Measurements from ENCODE around the gene BEX3. TPM values are rescaled to one million over a fixed set of nuclear protein-coding genes. Genes with fewer than 3 reads are reported as not detected.

The BEX3 gene
- total and polyA plus RNA-seq, 7 donors = 39.1 to 150 (median 125) TPM

DNA sequence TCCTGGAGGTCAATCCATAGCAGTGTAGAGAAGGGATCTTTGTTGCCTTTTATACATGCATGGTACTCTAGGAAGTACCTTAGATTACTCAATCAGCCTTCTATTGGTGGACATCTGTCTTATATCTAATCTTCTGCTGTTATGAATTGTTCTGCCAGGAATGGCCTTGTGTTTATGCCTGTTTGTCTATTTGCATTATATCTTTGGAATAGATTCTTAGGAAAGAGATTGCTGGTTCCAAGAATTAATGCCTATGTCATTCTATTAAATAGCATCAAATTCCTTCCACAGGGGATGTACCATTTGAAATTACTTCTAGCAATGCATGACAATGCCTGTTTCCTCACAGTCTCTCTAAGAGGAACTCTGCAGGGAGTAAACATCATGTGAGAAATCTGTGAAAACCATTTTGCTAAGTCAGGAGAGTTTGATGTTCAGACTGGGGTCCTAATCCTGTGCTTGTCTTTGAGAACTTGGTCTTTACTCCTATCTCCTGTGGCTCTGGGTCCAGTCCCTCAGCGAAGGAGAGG, 42.5 kb downstream of the BEX3 start:
- Histone ChIP-seq H3K4me3 (no peak overlapping the region), H3K9me3 (no peaks in the 10 kb centered on the region), H3K36me3 (no peaks in the 10 kb centered on the region), H3K27me3 (no peaks in the 10 kb centered on the region), H3K27ac (no peak overlapping the region), H3K4me1 (no peaks in the 10 kb centered on the region)
- WGBS, 2 donors = 79 to 91% methylated on average over 1 of the region's 1 CpG
- DNase-seq = no peak
- TF ChIP-seq EP300 (IDR thresholded peaks at IDR 0.05) (no peak), POLR2A (IDR thresholded peaks at IDR 0.05) (no peak), POLR2AphosphoS5 (IDR thresholded peaks at IDR 0.05) (no peak)
- TF ChIP-seq, protein P1, sequence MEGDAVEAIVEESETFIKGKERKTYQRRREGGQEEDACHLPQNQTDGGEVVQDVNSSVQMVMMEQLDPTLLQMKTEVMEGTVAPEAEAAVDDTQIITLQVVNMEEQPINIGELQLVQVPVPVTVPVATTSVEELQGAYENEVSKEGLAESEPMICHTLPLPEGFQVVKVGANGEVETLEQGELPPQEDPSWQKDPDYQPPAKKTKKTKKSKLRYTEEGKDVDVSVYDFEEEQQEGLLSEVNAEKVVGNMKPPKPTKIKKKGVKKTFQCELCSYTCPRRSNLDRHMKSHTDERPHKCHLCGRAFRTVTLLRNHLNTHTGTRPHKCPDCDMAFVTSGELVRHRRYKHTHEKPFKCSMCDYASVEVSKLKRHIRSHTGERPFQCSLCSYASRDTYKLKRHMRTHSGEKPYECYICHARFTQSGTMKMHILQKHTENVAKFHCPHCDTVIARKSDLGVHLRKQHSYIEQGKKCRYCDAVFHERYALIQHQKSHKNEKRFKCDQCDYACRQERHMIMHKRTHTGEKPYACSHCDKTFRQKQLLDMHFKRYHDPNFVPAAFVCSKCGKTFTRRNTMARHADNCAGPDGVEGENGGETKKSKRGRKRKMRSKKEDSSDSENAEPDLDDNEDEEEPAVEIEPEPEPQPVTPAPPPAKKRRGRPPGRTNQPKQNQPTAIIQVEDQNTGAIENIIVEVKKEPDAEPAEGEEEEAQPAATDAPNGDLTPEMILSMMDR (IDR thresholded peaks at IDR 0.05) = no peak
- intact Hi-C loops (cut with DNase I) = no loop called here

DNA sequence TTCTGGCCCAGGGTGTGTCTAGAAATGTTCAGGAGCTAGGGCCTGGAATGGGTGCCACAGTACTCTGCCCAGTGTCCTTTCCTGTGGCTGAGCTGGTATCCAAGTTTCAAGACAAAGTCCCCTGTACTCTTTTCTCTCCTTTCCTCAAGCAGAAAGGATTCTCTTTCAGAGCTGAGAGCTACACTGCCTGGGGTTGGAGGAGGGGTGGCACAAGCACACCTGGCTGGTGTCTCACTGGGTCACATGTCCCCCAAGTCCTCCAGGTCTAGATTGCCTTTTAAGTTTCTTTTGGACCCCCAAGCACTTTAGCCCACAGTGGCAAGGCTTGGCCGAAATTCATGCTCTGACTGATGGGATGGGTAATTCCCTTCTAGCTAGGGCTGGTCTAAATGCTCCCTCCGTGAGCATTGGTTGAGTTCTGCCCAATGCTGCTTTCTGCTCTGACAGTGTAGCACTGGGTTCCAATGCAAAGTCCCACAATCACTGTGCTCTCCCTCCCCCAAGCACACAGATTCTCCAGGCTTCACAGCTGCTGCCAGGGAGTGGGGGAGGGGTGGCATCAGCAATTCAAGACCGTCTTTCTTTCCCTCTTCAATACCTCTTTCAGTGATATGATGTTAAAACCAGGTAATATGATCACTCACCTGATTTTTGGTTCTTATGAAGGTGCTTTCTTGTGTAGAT, 47.8 kb downstream of the BEX3 start:
- Histone ChIP-seq H3K9me3 (no peaks in the 10 kb centered on the region), H3K4me1 (no peaks in the 10 kb centered on the region), H3K36me3 (no peaks in the 10 kb centered on the region), H3K4me3 (no peak overlapping the region), H3K27me3 (no peaks in the 10 kb centered on the region), H3K27ac (no peak overlapping the region)
- TF ChIP-seq POLR2AphosphoS5 (IDR thresholded peaks at IDR 0.05) = no peak
- TF ChIP-seq, protein P1 (IDR thresholded peaks at IDR 0.05) = no peak
- TF ChIP-seq EP300 (IDR thresholded peaks at IDR 0.05) = no peak
- TF ChIP-seq POLR2A (IDR thresholded peaks at IDR 0.05) = no peak
- intact Hi-C loops (cut with DNase I) = no loop called here
- no peak for DNase-seq
- WGBS, 2 donors = 92 to 95% methylated on average over 3 of the region's 3 CpGs

Small RNA genes within 50 kb of the gene (small RNA-seq; reads per million reads assigned to genes)
- 0 reads per million in 3 donors for gene Z92846.1

Other genes starting within 250 kb of the BEX3 start
- 10 to 100 TPM; 45.5 to 86.6 (median 56.9) TPM for gene BEX4, start 161.4 kb upstream of the BEX3 start, total RNA-seq
- 10 to 100 TPM; 31.5 to 45.6 (median 34.7) TPM for gene BEX4, start 161.4 kb upstream of the BEX3 start, polyA plus RNA-seq
- gene TCEAL8, start 121.4 kb upstream of the BEX3 start, total RNA-seq = 10 to 100 TPM; 69.1 to 94.1 (median 85.8) TPM
- 100 to 1,000 TPM in 2 of 3 donors, 10 to 100 TPM in 1; 49.3 to 113 (median 103) TPM for gene TCEAL8, start 121.4 kb upstream of the BEX3 start, polyA plus RNA-seq
- 1 to 10 TPM in 1 of 4 donors, under 1 TPM in 1, not detected in 2; 0.41 to 1.8 TPM for gene TCEAL5, start 99.8 kb upstream of the BEX3 start, total RNA-seq
- 1 to 10 TPM in 1 of 3 donors, under 1 TPM in 1, not detected in 1; 0.80 to 1.8 TPM for gene TCEAL5, start 99.8 kb upstream of the BEX3 start, polyA plus RNA-seq
- gene BEX2, start 65.5 kb upstream of the BEX3 start, total RNA-seq = 10 to 100 TPM in 3 of 4 donors, 1 to 10 TPM in 1; 2.2 to 24.6 (median 11.2) TPM
- gene BEX2, start 65.5 kb upstream of the BEX3 start, polyA plus RNA-seq = 10 to 100 TPM; 10.2 to 28.5 (median 16.8) TPM
- 10 to 100 TPM; 19.7 to 35.2 (median 32.4) TPM for gene TCEAL7, start 46.3 kb upstream of the BEX3 start, total RNA-seq
- gene TCEAL7, start 46.3 kb upstream of the BEX3 start, polyA plus RNA-seq = 1 to 10 TPM; 1.8 to 7.2 (median 5.1) TPM
- gene TCEAL9, start 20.0 kb upstream of the BEX3 start, total RNA-seq = 10 to 100 TPM; 58.9 to 81.1 (median 74.9) TPM
- gene TCEAL9, start 20.0 kb upstream of the BEX3 start, polyA plus RNA-seq = 10 to 100 TPM; 52.4 to 93.7 (median 92.9) TPM
- gene RAB40A, start 143.0 kb downstream of the BEX3 start, total RNA-seq = 1 to 10 TPM in 1 of 4 donors, under 1 TPM in 3; 0.66 to 1.7 (median 0.83) TPM
- under 1 TPM in 1 of 3 donors, not detected in 2; 0.12 TPM for gene RAB40A, start 143.0 kb downstream of the BEX3 start, polyA plus RNA-seq
- gene TCEAL4, start 209.0 kb downstream of the BEX3 start, total RNA-seq = 100 to 1,000 TPM; 127 to 366 (median 178) TPM
- 100 to 1,000 TPM in 1 of 3 donors, 10 to 100 TPM in 2; 54.8 to 117 (median 62.1) TPM for gene TCEAL4, start 209.0 kb downstream of the BEX3 start, polyA plus RNA-seq
- gene TCEAL3, start 231.4 kb downstream of the BEX3 start, total RNA-seq = 10 to 100 TPM; 55.3 to 68.3 (median 61.4) TPM
- 10 to 100 TPM; 13.9 to 31.8 (median 17.7) TPM for gene TCEAL3, start 231.4 kb downstream of the BEX3 start, polyA plus RNA-seq

All from sigmoid colon (tissue), 7 donors.